Measurements from ENCODE around the gene SUMF1. TPM values are rescaled to one million over a fixed set of nuclear protein-coding genes. Genes with fewer than 3 reads are reported as not detected.

SUMF1 gene
- total RNA-seq, 5 donors from 2014 or later (not counting 1 experiment from before 2014, with no cell fraction given): 15.5 to 20.8 (median 17.2) TPM

- Mint-ChIP-seq H3K36me3 (peaks cover 28% of the 10 kb centered on the region), H3K27me3 (no peaks in the 10 kb centered on the region), H3K4me3 (no peak overlapping the region), H3K4me1 (peaks cover 38 to 52% (median 40%) of the 10 kb centered on the region in 3 donors), H3K9me3 (no peaks in the 10 kb centered on the region), H3K27ac (peak overlapping the region in 1 of 2 donors; percentile 40)
- no peaks in the 10 kb centered on the region for H3K36me3 ChIP-seq (ENCODE audit: control insufficient read depth in 2 of 2, extremely low read depth in 1 of 2, insufficient read depth in 1 of 2, low read length in 1 of 2)
- H3K27me3 ChIP-seq (replicated peaks in 1 of 2; ENCODE audit: control insufficient read depth in 2 of 2, extremely low read depth in 1 of 2, insufficient read depth in 2 of 2, low read length in 1 of 2): no peaks in the 10 kb centered on the region
- H3K4me1 ChIP-seq (ENCODE audit: control insufficient read depth in 1 of 2, extremely low read depth in 1 of 2, insufficient read depth in 2 of 2, low read length in 2 of 2): peaks cover 0 to 7% of the 10 kb centered on the region in 2 experiments
- POLR2A ChIA-PET: no interaction called here
- WGBS (ENCODE audit: insufficient coverage): 88% methylated on average over 1 of the region's 7 CpGs
- no peak overlapping the region for H3K4me3 ChIP-seq (ENCODE audit: control insufficient read depth in 1 of 2, extremely low read depth in 1 of 2, low read length in 1 of 2)
- H3K9me3 ChIP-seq: no peaks in the 10 kb centered on the region
- no peak for ATAC-seq (replicated peaks in 1 of 4)
- H3K27ac ChIP-seq (ENCODE audit: low read length): no peak overlapping the region
- no peak for DNase-seq
- CTCF ChIA-PET: no interaction called here
Measured at GRCh38 chr3:4511491-4512262, 44.6 kb upstream of the SUMF1 start.

- Histone ChIP-seq H3K27ac (ENCODE audit: low read length) (no peak overlapping the region), H3K36me3 (ENCODE audit: control insufficient read depth in 2 of 2, extremely low read depth in 1 of 2, insufficient read depth in 1 of 2, low read length in 1 of 2) (no peaks in the 10 kb centered on the region), H3K4me3 (ENCODE audit: control insufficient read depth in 1 of 2, extremely low read depth in 1 of 2, low read length in 1 of 2) (no peak overlapping the region), H3K27me3 (replicated peaks in 1 of 2; ENCODE audit: control insufficient read depth in 2 of 2, extremely low read depth in 1 of 2, insufficient read depth in 2 of 2, low read length in 1 of 2) (no peaks in the 10 kb centered on the region), H3K9me3 (no peaks in the 10 kb centered on the region), H3K4me1 (ENCODE audit: control insufficient read depth in 1 of 2, extremely low read depth in 1 of 2, insufficient read depth in 2 of 2, low read length in 2 of 2) (peaks cover 5 to 13% of the 10 kb centered on the region in 2 experiments)
- Mint-ChIP-seq H3K36me3 (peaks cover 28% of the 10 kb centered on the region), H3K4me1 (peaks cover 49 to 59% (median 49%) of the 10 kb centered on the region in 3 donors), H3K9me3 (no peaks in the 10 kb centered on the region), H3K4me3 (no peak overlapping the region), H3K27me3 (no peaks in the 10 kb centered on the region), H3K27ac (no peak overlapping the region)
- no peak for DNase-seq
- POLR2A ChIA-PET: interaction anchor here (0.6 to 1.0 kb wide), 3 partner anchors 9 to 332 kb away, joined by 3 read pairs; no protein-coding TSS in a partner anchor
- ATAC-seq (replicated peaks in 1 of 4): no peak
- CTCF ChIA-PET: interaction anchor here in 1 of 2 donors (0.9 kb wide), 1 partner anchor 17 kb away, joined by 4 read pairs; the partner anchor contains the start of gene ITPR1
- WGBS (ENCODE audit: insufficient coverage): 100% methylated on average over 3 of the region's 5 CpGs
Measured at GRCh38 chr3:4509983-4510755, 43.1 kb upstream of the SUMF1 start.

- ChIA-PET POLR2A (interaction anchor here (0.6 to 2.7 kb wide), 3 partner anchors 15 to 725 kb away, joined by 3 to 9 read pairs (median 3); partner anchors contain the start of gene ITPR1 (in 2 of the 2)), CTCF (interaction anchor here (0.7 to 1.3 kb wide), 2 partner anchors 14 to 15 kb away, joined by 4 to 11 read pairs; no protein-coding TSS in a partner anchor)
- no peaks in the 10 kb centered on the region for H3K27me3 ChIP-seq (replicated peaks in 1 of 2; ENCODE audit: control insufficient read depth in 2 of 2, extremely low read depth in 1 of 2, insufficient read depth in 2 of 2, low read length in 1 of 2)
- peaks cover 9 to 22% of the 10 kb centered on the region in 2 experiments for H3K4me1 ChIP-seq (ENCODE audit: control insufficient read depth in 1 of 2, extremely low read depth in 1 of 2, insufficient read depth in 2 of 2, low read length in 2 of 2)
- Mint-ChIP-seq H3K27me3 (no peaks in the 10 kb centered on the region), H3K4me1 (peaks cover 48 to 64% (median 54%) of the 10 kb centered on the region in 3 donors), H3K4me3 (no peak overlapping the region), H3K9me3 (no peaks in the 10 kb centered on the region), H3K36me3 (peaks cover 28% of the 10 kb centered on the region), H3K27ac (no peak overlapping the region)
- ATAC-seq (replicated peaks in 1 of 4) (no peak), DNase-seq (no peak)
- H3K4me3 ChIP-seq (ENCODE audit: control insufficient read depth in 1 of 2, extremely low read depth in 1 of 2, low read length in 1 of 2): no peak overlapping the region
- H3K27ac ChIP-seq (ENCODE audit: low read length): no peak overlapping the region
- H3K36me3 ChIP-seq (ENCODE audit: control insufficient read depth in 2 of 2, extremely low read depth in 1 of 2, insufficient read depth in 1 of 2, low read length in 1 of 2): no peaks in the 10 kb centered on the region
- no peaks in the 10 kb centered on the region for H3K9me3 ChIP-seq
Measured at GRCh38 chr3:4509043-4509442, 42.0 kb upstream of the SUMF1 start.

GRCh38 chr3:4508048-4508981 is 41.2 kb upstream of the SUMF1 start:
- Histone ChIP-seq H3K27me3 (replicated peaks in 1 of 2; ENCODE audit: control insufficient read depth in 2 of 2, extremely low read depth in 1 of 2, insufficient read depth in 2 of 2, low read length in 1 of 2) (no peaks in the 10 kb centered on the region), H3K4me1 (ENCODE audit: control insufficient read depth in 1 of 2, extremely low read depth in 1 of 2, insufficient read depth in 2 of 2, low read length in 2 of 2) (peaks cover 9 to 29% of the 10 kb centered on the region in 2 experiments), H3K4me3 (ENCODE audit: control insufficient read depth in 1 of 2, extremely low read depth in 1 of 2, low read length in 1 of 2) (no peak overlapping the region), H3K36me3 (ENCODE audit: control insufficient read depth in 2 of 2, extremely low read depth in 1 of 2, insufficient read depth in 1 of 2, low read length in 1 of 2) (no peaks in the 10 kb centered on the region), H3K9me3 (no peaks in the 10 kb centered on the region), H3K27ac (ENCODE audit: low read length) (no peak overlapping the region)
- DNase-seq (no peak), ATAC-seq (replicated peaks in 1 of 4) (no peak)
- POLR2A ChIA-PET: interaction anchor here (0.6 to 2.7 kb wide), 3 partner anchors 15 to 726 kb away, joined by 3 to 9 read pairs (median 3); partner anchors contain the start of gene ITPR1 (in 2 of the 2)
- Mint-ChIP-seq H3K4me3 (no peak overlapping the region), H3K4me1 (peaks cover 47 to 71% (median 60%) of the 10 kb centered on the region in 3 donors), H3K27me3 (no peaks in the 10 kb centered on the region), H3K27ac (no peak overlapping the region), H3K9me3 (no peaks in the 10 kb centered on the region), H3K36me3 (peaks cover 28% of the 10 kb centered on the region)
- CTCF ChIA-PET: interaction anchor here (0.6 to 1.7 kb wide), 7 partner anchors 9 to 158 kb away, joined by 3 to 11 read pairs (median 8); partner anchors contain the start of gene ITPR1 (in 1 of the 2)
- 68% methylated on average over 3 of the region's 8 CpGs for WGBS (ENCODE audit: insufficient coverage)

GRCh38 chr3:4507024-4507596 is 40.0 kb upstream of the SUMF1 start:
- DNase-seq: no peak
- no peaks in the 10 kb centered on the region for H3K9me3 Mint-ChIP-seq
- no peaks in the 10 kb centered on the region for H3K27me3 Mint-ChIP-seq
- no peaks in the 10 kb centered on the region for H3K27me3 ChIP-seq (replicated peaks in 1 of 2; ENCODE audit: control insufficient read depth in 2 of 2, extremely low read depth in 1 of 2, insufficient read depth in 2 of 2, low read length in 1 of 2)
- CTCF ChIA-PET: interaction anchor here (1.2 to 1.7 kb wide), 4 partner anchors 11 to 157 kb away, joined by 3 to 8 read pairs (median 6); partner anchors contain the start of gene ITPR1 (in 1 of the 2)
- H3K4me1 ChIP-seq (ENCODE audit: control insufficient read depth in 1 of 2, extremely low read depth in 1 of 2, insufficient read depth in 2 of 2, low read length in 2 of 2): peaks cover 9 to 27% of the 10 kb centered on the region in 2 experiments
- no peak overlapping the region for H3K4me3 ChIP-seq (ENCODE audit: control insufficient read depth in 1 of 2, extremely low read depth in 1 of 2, low read length in 1 of 2)
- no peak overlapping the region for H3K27ac ChIP-seq (ENCODE audit: low read length)
- H3K4me1 Mint-ChIP-seq: peaks cover 38 to 69% (median 57%) of the 10 kb centered on the region in 3 donors
- no peak overlapping the region for H3K4me3 Mint-ChIP-seq
- WGBS (ENCODE audit: insufficient coverage): 43% methylated on average over 1 of the region's 5 CpGs
- H3K36me3 Mint-ChIP-seq: peaks cover 26% of the 10 kb centered on the region
- no peak for ATAC-seq (replicated peaks in 1 of 4)
- H3K9me3 ChIP-seq: no peaks in the 10 kb centered on the region
- POLR2A ChIA-PET: interaction anchor here in 1 of 2 donors (0.6 to 2.7 kb wide), 2 partner anchors 14 to 26 kb away, joined by 3 to 9 read pairs; partner anchors contain the start of gene ITPR1
- no peaks in the 10 kb centered on the region for H3K36me3 ChIP-seq (ENCODE audit: control insufficient read depth in 2 of 2, extremely low read depth in 1 of 2, insufficient read depth in 1 of 2, low read length in 1 of 2)
- H3K27ac Mint-ChIP-seq: no peak overlapping the region

Data from T-cell (primary cell).